ENCODE data around the gene TGM4. TPM values are rescaled to one million over a fixed set of nuclear protein-coding genes. Genes with fewer than 3 reads are reported as not detected.

The TGM4 gene
- total RNA-seq, 1 donor from 2014 or later = not detected

- TF ChIP-seq, protein P1, sequence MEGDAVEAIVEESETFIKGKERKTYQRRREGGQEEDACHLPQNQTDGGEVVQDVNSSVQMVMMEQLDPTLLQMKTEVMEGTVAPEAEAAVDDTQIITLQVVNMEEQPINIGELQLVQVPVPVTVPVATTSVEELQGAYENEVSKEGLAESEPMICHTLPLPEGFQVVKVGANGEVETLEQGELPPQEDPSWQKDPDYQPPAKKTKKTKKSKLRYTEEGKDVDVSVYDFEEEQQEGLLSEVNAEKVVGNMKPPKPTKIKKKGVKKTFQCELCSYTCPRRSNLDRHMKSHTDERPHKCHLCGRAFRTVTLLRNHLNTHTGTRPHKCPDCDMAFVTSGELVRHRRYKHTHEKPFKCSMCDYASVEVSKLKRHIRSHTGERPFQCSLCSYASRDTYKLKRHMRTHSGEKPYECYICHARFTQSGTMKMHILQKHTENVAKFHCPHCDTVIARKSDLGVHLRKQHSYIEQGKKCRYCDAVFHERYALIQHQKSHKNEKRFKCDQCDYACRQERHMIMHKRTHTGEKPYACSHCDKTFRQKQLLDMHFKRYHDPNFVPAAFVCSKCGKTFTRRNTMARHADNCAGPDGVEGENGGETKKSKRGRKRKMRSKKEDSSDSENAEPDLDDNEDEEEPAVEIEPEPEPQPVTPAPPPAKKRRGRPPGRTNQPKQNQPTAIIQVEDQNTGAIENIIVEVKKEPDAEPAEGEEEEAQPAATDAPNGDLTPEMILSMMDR (IDR thresholded peaks at IDR 0.05; ENCODE audit: unreplicated experiment) = no peak
- H3K27ac Mint-ChIP-seq (ENCODE audit: unreplicated experiment) = no peak overlapping the region
These were observed 12.2 kb downstream of the TGM4 start for GRCh38 chr3:44886561-44886960.

GRCh38 chr3:44887101-44887500, 12.7 kb downstream of the TGM4 start:
- DNase-seq (ENCODE audit: low spot score) = no peak
- Mint-ChIP-seq H3K9me3 (ENCODE audit: unreplicated experiment) (no peaks in the 10 kb centered on the region), H3K27me3 (ENCODE audit: unreplicated experiment) (peaks cover 4% of the 10 kb centered on the region), H3K4me1 (ENCODE audit: unreplicated experiment) (peaks cover 8% of the 10 kb centered on the region), H3K27ac (ENCODE audit: unreplicated experiment) (no peak overlapping the region), H3K4me3 (ENCODE audit: unreplicated experiment) (no peak overlapping the region), H3K36me3 (ENCODE audit: low read depth, unreplicated experiment) (peaks cover 3% of the 10 kb centered on the region)
- TF ChIP-seq, protein P1 (IDR thresholded peaks at IDR 0.05; ENCODE audit: unreplicated experiment) = no peak

More at GRCh38 chr3:44886561-44886960, 12.2 kb downstream of the TGM4 start:
- Mint-ChIP-seq H3K27me3 (ENCODE audit: unreplicated experiment) (peaks cover 4% of the 10 kb centered on the region), H3K4me3 (ENCODE audit: unreplicated experiment) (no peak overlapping the region), H3K4me1 (ENCODE audit: unreplicated experiment) (peaks cover 8% of the 10 kb centered on the region), H3K36me3 (ENCODE audit: low read depth, unreplicated experiment) (peaks cover 3% of the 10 kb centered on the region), H3K9me3 (ENCODE audit: unreplicated experiment) (no peaks in the 10 kb centered on the region)
- DNase-seq (ENCODE audit: low spot score) = no peak

DNA sequence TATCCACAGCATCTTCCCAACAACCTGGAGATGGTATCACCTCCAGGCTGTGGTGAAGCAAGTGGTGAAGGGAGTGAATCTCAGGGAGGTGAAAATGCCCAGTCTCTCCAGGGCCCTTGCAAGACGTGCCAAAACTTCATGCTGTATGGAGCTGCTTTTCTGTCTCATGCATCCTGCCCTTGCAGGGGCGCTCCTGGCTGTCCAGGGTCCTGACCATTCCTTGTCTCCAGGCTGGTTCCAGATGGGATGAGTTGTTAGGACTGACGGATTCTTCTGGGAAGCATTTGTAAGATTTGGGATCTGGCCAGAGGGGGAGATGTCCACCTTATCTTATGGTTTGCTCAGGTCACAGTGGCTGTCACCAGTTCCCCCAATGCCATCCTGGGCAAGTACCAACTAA, 15.8 kb downstream of the TGM4 start:
- Mint-ChIP-seq H3K36me3 (ENCODE audit: low read depth, unreplicated experiment) (peaks cover 3% of the 10 kb centered on the region), H3K9me3 (ENCODE audit: unreplicated experiment) (no peaks in the 10 kb centered on the region), H3K27me3 (ENCODE audit: unreplicated experiment) (peaks cover 4% of the 10 kb centered on the region), H3K4me3 (ENCODE audit: unreplicated experiment) (no peak overlapping the region), H3K27ac (ENCODE audit: unreplicated experiment) (no peak overlapping the region), H3K4me1 (ENCODE audit: unreplicated experiment) (peaks cover 8% of the 10 kb centered on the region)
- DNase-seq (ENCODE audit: low spot score) = no peak
- TF ChIP-seq, protein P1 (IDR thresholded peaks at IDR 0.05; ENCODE audit: unreplicated experiment) = no peak

DNA sequence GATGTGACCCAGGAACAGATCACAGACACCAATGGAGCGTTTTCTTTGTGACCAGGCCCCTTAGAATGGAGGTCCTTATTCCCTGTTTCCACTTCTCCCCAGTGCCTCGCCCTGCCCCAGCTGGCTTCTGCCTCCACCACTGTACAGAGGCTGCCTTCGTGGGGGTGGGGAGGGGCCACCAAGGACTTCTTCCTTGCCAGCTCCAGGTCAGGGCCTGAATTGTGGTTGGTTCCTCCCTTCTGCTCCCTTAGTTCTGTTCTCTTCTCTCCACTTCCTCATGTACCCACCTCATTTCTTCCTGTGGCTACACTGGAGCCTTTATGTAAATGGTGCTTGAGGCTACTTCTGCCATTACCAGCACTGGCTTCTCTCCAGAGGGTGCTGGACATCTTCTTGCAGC, 16.4 kb downstream of the TGM4 start:
- TF ChIP-seq, protein P1 (IDR thresholded peaks at IDR 0.05; ENCODE audit: unreplicated experiment) = no peak
- Mint-ChIP-seq H3K27ac (ENCODE audit: unreplicated experiment) (no peak overlapping the region), H3K4me1 (ENCODE audit: unreplicated experiment) (peaks cover 8% of the 10 kb centered on the region), H3K36me3 (ENCODE audit: low read depth, unreplicated experiment) (peaks cover 3% of the 10 kb centered on the region), H3K4me3 (ENCODE audit: unreplicated experiment) (no peak overlapping the region), H3K27me3 (ENCODE audit: unreplicated experiment) (peaks cover 4% of the 10 kb centered on the region), H3K9me3 (ENCODE audit: unreplicated experiment) (no peaks in the 10 kb centered on the region)
- DNase-seq (ENCODE audit: low spot score) = no peak

GRCh38 chr3:44892689-44893088, 18.3 kb downstream of the TGM4 start:
- Mint-ChIP-seq H3K27me3 (ENCODE audit: unreplicated experiment) (peaks cover 4% of the 10 kb centered on the region), H3K4me1 (ENCODE audit: unreplicated experiment) (peaks cover 5% of the 10 kb centered on the region), H3K4me3 (ENCODE audit: unreplicated experiment) (no peak overlapping the region), H3K9me3 (ENCODE audit: unreplicated experiment) (no peaks in the 10 kb centered on the region), H3K27ac (ENCODE audit: unreplicated experiment) (no peak overlapping the region), H3K36me3 (ENCODE audit: low read depth, unreplicated experiment) (no peaks in the 10 kb centered on the region)
- TF ChIP-seq, protein P1 (IDR thresholded peaks at IDR 0.05; ENCODE audit: unreplicated experiment) = no peak
- DNase-seq (ENCODE audit: low spot score) = no peak

All from endothelial cell (in vitro differentiated cells).